SK-N-MC (cell line): ENCODE data around the gene TBKBP1.

Source experiments
- DNase-seq: peaks from one replicate; pipeline ENCODE4 v3.0.0-alpha.2; 2011; ENCODE audit warnings: low read depth, low spot score
- H3K27ac ChIP-seq: fragments of 200-600 bp; sonication (generic); 2 replicates; pipeline ENCODE4 v1.5.1; 2016; ENCODE audit warnings: mixed run types
- H3K36me3 ChIP-seq: fragments of 200-600 bp; sonication (generic); 2 replicates; pipeline ENCODE4 v1.6.1; 2017; ENCODE audit warnings: antibody characterized with exemption, low read length, mixed read lengths; ENCODE audit not compliant: insufficient read depth
- H3K4me3 ChIP-seq: fragments of 200-600 bp; sonication (generic); 2 replicates; pipeline ENCODE4 v1.5.1; 2016
- H3K9ac ChIP-seq: fragments of 200-600 bp; sonication (generic); 2 replicates; pipeline ENCODE4 v1.8.0; 2017; ENCODE audit warnings: mixed run types, mixed read lengths; ENCODE audit not compliant: insufficient read length
- H3K9me3 ChIP-seq: fragments of 200-600 bp; sonication (generic); 2 replicates; pipeline ENCODE4 v1.6.1; 2017; ENCODE audit warnings: low read depth, mild to moderate bottlenecking, antibody characterized with exemption, low read length, moderate library complexity, mixed read lengths
- EZH2 ChIP-seq: fragments of 200-600 bp; sonication (generic); IDR thresholded peaks from one replicate; pipeline ENCODE4 v1.6.1; 2017; ENCODE audit warnings: antibody characterized with exemption
- FOXP2 ChIP-seq: optimal IDR thresholded peaks from 2 replicates; pipeline ENCODE3; 2011; ENCODE audit warnings: mild to moderate bottlenecking, moderate library complexity; ENCODE audit not compliant: insufficient read depth; ENCODE audit errors: extremely low read length, control extremely low read depth
- POLR2AphosphoS5 ChIP-seq: IDR thresholded peaks from 2 replicates; pipeline ENCODE4 v1.6.1; 2012; ENCODE audit warnings: mild to moderate bottlenecking, low read depth, low read length, borderline replicate concordance

TBKBP1 gene, protein sequence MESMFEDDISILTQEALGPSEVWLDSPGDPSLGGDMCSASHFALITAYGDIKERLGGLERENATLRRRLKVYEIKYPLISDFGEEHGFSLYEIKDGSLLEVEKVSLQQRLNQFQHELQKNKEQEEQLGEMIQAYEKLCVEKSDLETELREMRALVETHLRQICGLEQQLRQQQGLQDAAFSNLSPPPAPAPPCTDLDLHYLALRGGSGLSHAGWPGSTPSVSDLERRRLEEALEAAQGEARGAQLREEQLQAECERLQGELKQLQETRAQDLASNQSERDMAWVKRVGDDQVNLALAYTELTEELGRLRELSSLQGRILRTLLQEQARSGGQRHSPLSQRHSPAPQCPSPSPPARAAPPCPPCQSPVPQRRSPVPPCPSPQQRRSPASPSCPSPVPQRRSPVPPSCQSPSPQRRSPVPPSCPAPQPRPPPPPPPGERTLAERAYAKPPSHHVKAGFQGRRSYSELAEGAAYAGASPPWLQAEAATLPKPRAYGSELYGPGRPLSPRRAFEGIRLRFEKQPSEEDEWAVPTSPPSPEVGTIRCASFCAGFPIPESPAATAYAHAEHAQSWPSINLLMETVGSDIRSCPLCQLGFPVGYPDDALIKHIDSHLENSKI

DNA sequence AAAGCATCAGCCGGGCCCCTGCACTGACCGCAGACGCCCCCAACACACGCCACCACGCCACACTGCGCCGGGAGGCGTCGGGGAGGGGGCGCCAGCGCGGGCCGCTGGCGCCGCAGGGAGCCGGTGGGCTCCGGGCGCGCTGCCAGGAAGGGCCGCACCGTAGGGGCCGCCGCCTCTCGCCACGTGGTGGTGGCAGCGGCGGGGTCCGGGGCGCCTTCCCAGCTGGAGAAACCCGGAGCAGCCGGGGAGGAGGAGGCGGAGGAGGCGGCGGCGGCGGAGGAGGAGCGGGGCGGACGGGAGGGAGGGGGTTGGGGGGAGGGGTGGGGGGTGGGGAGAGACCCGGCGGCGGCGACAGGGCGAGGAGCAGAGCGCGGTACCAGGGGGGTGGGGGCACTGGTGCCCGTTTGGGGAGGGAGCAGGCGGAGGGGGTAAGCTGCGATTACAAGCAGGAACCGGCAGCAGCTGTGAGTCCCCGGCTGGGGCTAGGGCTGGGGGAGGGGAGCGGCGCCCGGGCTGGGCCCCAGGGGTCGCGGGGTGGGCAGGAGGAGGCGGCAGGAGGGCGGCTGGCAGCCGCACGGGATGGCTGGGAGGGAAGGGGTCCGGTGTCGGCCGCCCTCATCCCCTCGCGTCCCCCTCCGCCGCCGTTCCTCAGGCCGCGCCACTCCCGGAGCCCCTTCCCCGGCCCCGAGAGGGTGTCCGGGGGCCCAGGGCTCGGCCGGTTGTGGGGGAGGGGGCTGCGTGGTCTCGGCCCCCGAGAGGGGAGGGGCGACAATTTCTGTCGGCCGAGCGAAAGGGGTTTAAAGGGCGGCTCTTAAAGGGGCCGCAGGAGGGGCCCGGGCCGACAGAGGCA, at the start of gene TBKBP1:
Gene TBKBP1, plus strand, starts transcription at position 431 of the 850 bp plus-strand sequence. CDS start 1,952 bp downstream, outside the sequence.
- Histone ChIP-seq H3K36me3 (no peaks in the 10 kb centered on the region; the same call in 1 of the 2 replicates), H3K27ac (peak within 1 kb of the TSS; percentile 82), H3K9me3 (no peaks in the 10 kb centered on the region), H3K9ac (peak within 1 kb of the TSS; percentile 78), H3K4me3 (peak within 1 kb of the TSS; percentile 79)
- no peak for DNase-seq
- TF ChIP-seq POLR2AphosphoS5 (0 out of 2 replicates have a peak, but pooled peaks have one; percentile 18), FOXP2 (no peak)

DNA sequence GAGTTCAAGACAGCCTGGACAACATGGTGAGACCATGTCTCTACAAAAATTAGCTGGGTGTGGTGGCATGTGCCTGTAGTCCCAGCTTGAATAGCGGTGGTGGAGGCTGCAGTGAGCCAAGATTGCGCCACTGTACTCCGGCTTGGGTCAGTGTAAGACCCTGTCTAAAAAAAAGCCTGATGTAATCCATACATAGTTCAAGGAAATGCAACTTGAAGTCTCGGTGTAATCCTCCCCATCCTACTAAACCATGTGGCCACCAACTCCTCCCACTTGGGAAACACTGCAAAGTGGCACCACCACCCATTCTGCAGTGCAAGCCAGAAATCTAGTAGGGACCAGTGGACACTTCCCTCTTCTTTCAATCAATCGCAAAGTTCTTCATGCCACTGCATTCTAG, 49.6 kb upstream of the TBKBP1 start:
- Histone ChIP-seq H3K9me3 (no peaks in the 10 kb centered on the region), H3K9ac (no peak overlapping the region), H3K27ac (no peak overlapping the region), H3K4me3 (no peak overlapping the region), H3K36me3 (no peaks in the 10 kb centered on the region)
- TF ChIP-seq POLR2AphosphoS5 (no peak), EZH2 (no peak), FOXP2 (no peak)
- no peak for DNase-seq

DNA sequence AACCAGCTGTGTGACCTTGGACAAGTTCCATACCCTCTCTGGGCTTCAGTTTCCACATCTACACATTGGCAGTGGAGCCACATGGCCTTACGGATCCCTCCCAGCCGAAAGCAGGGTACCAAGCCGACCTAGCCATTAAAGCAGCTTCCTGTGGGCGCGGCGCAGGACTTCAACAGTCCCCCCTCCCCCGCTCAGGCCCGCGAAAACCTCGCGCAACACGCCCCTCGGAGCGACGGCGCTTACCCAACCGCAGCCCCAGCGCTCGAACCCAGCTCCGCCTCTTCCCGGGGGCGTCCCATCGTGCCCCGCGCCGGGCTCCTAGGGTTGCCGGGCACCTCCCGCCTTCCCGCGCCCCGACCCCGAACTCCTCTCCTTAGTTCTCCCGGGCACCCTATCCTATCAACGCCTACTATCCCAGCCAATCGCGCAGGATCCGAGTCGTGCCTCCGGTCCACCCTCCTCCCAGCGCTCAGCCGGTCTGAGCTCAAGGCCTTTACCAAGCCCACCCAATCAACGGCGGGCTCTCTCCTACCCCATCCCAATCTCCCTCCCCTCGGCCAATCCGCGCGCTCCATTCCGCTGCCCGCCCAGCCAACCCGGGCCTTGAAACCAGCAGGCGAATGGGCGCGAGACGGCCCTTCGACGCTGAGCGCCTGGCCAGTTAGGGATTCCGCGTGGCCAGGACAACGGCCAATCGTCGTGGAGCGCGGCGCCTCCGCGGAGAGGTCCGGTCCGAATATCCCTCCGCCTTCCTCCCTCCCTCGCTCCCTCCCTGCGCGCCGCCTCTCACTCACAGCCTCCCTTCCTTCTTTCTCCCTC, 44.6 kb upstream of the TBKBP1 start, which contains the start of gene KPNB1:
Gene KPNB1, plus strand, starts transcription at position 767 of the 819 bp plus-strand sequence. CDS start 326 bp downstream, outside the sequence.
- peak; percentile 96 for DNase-seq

DNA sequence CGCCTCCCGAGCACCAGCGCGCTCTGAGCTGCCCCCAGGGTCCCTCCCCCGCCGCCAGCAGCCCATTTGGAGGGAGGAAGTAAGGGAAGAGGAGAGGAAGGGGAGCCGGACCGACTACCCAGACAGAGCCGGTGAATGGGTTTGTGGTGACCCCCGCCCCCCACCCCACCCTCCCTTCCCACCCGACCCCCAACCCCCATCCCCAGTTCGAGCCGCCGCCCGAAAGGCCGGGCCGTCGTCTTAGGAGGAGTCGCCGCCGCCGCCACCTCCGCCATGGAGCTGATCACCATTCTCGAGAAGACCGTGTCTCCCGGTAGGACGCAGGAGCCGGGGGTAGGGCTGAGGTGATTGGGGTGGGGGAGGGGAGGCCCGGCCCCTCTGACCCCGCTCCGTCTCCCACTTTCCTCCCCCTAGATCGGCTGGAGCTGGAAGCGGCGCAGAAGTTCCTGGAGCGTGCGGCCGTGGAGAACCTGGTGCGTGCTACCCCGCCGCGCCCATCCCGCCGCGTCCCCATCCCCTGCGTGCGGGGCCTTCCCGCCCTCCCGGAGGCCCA, 43.9 kb upstream of the TBKBP1 start:
- Histone ChIP-seq H3K36me3 (peaks cover 43% of the 10 kb centered on the region), H3K27ac (peak overlapping the region; percentile 83; the same call in 1 of the 2 replicates), H3K9ac (peak overlapping the region; percentile 85), H3K9me3 (no peaks in the 10 kb centered on the region), H3K4me3 (peak overlapping the region; percentile 88)
- no peak for TF ChIP-seq EZH2
- TF ChIP-seq FOXP2, result no peak
- peak; percentile 56 for TF ChIP-seq POLR2AphosphoS5
- no peak for DNase-seq

More for the DNA sequence above, 44.6 kb upstream of the TBKBP1 start, which contains the start of gene KPNB1:
- peak within 1 kb of the TSS; percentile 88 for H3K4me3 ChIP-seq
- peak within 1 kb of the TSS; percentile 99 for H3K9ac ChIP-seq
- peak; percentile 93 for TF ChIP-seq FOXP2
- no peak for TF ChIP-seq EZH2
- TF ChIP-seq POLR2AphosphoS5, result peak; percentile 78
- peak within 1 kb of the TSS; percentile 92 for H3K27ac ChIP-seq
- H3K9me3 ChIP-seq, result no peaks in the 10 kb centered on the region
- H3K36me3 ChIP-seq, result peaks cover 36% of the 10 kb centered on the region

DNA sequence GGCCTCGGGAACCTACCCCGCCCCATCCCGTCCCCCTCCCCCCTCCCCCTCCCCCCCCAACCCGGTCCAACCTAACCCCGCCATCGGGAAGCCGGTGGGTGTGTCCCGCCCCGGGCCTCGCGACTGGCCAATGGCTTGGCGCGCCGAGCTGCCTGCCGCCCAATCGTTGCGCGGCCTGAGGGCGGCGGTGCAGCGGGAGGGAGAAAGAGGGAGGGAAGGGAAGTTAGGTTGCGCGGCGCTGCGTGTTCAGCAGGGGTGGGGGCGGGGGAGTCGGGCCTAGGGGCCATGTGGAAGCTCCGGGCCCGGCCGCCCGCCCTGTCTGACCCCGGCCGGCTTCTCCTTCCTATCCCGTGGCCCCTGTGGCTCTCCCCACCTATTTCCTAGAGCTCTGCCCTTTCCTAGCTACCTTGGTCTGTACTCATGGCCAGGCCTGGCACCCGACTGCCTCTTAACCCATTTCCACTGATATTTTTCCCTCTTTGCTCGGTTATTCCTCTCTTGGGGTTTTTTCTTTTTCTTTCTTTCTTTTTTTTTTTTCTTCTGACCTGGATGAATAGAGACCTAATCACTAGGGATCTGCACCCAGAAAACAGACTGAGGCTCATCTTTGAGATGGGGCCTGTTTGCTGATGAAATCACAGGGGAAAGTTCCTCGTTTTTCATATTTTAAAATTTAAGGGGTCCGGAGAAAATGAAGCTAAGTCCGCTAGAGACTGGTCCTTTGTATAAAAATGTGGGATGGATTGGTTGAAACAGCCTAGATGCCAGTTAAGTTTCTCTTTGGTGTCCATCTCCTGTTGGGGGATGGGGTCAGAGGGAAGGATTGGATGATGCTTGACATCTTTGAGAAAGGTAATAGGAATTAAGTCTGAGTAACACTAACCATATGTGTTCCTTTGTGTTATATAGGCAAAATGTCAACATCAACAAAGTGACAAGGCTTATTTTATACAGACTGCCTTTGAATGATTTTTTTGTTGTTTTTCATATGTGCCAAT, 43.1 kb upstream of the TBKBP1 start:
- peak overlapping the region; percentile 88 for H3K4me3 ChIP-seq
- H3K9me3 ChIP-seq, result no peaks in the 10 kb centered on the region
- TF ChIP-seq POLR2AphosphoS5 (peak; percentile 72), EZH2 (no peak)
- peak overlapping the region; percentile 99 for H3K9ac ChIP-seq
- peak overlapping the region; percentile 86 for H3K27ac ChIP-seq
- peaks cover 51% of the 10 kb centered on the region for H3K36me3 ChIP-seq
- DNase-seq, result no peak

DNA sequence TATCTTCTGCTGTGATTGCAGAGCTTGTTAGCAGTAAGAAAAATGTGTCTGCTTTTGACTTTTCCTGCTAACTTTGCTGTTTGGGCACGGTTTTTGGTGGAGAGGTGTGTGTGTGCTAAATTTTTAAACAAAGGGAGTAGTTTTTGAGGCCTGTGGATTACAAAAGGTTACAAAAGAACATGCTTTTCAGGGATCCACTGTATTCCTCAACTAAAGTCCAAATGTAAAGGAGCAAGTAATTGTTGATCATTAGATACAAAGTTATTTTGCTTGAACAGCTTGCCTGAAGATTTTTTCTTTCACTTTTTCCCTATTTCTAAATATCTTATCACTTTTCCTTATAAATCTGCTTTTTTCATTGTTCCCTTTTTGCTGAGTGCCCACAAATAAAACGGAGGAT, 42.3 kb upstream of the TBKBP1 start:
- H3K36me3 ChIP-seq, result peaks cover 59% of the 10 kb centered on the region
- no peak for DNase-seq

More for the DNA sequence above, 42.3 kb upstream of the TBKBP1 start:
- Histone ChIP-seq H3K9ac (peak overlapping the region; percentile 99), H3K4me3 (peak overlapping the region; percentile 88), H3K27ac (peak overlapping the region; percentile 86), H3K9me3 (no peaks in the 10 kb centered on the region)
- no peak for TF ChIP-seq EZH2
- no peak for TF ChIP-seq FOXP2
- no peak for TF ChIP-seq POLR2AphosphoS5
